DMS 273 treated with DMSO at 0.1 percent for 48 hours (cell line): ENCODE results near the gene RBBP8NL.

Experiments used
- DNase-seq: peaks from one replicate; lab custom pipeline; 2025; lab: John Stamatoyannopoulos, UW

Gene RBBP8NL

DNA sequence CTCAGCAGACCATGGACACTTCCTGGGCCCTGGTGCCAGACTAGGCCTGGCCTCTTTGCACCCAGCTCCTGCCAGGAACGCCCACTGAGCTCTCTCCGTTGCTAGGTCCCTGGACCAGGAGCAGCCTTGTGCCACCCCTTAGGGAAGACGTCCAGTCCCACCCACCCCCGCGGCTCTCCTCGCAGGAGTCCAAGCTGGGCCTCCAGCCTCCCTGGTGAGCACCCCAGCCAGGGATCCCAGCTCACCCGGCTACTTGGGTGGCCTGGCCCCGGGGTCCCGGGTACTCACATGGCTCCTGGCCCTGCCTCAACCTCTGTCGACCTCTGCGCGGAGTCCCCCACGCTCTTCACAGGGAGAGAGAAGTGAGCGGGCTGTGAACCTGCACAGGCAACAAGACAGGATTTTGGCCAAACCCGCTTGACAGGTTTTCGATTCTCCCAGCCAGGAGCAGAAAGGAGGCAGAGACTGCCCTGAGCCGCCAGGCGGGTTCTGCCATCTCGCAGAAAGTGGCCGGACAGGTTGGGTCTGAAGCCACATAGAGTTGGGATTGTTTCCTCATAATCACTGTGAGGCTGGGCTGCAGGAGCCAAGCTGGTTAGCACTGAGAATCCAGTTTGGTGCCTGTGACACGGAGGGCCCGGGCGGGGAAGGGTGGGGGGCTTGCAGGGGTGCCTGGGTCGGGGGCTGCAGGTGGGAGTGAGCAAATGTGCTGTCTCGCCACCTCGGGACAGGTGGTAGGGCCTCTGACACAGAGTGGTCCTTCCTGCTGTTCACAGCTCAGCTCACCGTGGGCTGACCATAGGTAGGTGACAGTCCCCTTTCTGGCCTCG lies at the start of gene RBBP8NL:
RBBP8NL (minus strand) TSS at position 368 of the 830 bp plus-strand sequence. CDS start 7,892 bp downstream, outside the sequence.
- DNase-seq, result no peak

DNA sequence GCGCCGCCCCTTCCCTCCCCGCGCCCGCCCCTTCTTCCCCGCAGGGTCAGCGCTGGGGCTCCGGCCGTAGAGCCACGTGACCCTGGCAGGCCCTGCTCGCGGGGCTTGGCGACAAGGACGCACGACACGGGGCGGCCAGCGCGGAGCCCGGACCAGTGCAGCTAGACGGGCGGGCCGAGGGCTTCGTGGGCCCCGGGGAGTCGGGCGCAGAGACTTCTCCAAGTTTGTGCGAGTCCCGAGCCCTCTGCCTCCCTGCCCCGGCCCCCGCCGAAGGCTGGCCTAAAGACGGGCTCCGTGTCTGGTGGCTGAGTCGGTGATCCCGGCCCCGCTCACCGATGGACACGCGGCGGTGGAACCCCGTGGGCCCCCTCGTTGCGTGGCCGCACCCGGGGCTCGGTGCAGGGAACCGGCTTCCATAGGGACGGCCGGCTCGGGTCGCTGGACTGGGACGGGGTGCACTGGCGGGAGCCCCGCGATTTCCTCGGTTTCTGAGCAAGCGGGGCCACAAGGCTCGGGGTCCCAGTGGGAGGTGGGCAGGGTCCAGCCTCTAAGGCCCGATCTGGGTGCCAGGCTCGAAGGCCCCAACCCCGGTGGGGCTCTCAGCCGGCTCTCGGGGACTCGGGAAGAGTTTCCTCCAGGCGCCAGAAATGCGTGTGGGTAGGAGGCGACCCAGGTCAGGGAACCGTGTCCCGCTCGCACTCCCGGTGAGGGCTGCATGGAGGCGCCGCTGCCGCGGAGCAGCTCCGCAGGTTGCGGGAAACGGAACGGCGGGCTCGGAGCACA lies 48.9 kb upstream of the RBBP8NL start:
- DNase-seq, result no peak

DNA sequence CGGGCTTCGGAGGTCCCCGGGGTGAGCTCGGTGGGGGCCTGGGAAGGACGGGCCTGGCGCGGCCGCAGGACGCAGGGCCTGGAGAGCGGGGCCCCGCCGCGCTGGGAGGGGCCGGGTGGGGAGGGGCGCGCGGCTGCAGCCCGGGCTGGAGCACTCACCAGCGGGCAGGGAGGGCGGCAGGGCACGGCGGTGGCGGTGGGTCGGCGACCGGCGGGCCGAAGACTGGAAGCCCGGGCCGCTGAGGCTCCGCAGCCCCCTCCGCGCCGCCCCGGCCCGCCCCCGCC lies 48.4 kb upstream of the RBBP8NL start, which contains the start of gene GATA5:
GATA5 (minus strand) TSS at position 224 of the 284 bp plus-strand sequence. CDS start 474 bp downstream, outside the sequence.
- DNase-seq, result no peak

GRCh38 chr20:62475027-62475771 lies 47.9 kb upstream of the RBBP8NL start:
- DNase-seq, result no peak

DNA sequence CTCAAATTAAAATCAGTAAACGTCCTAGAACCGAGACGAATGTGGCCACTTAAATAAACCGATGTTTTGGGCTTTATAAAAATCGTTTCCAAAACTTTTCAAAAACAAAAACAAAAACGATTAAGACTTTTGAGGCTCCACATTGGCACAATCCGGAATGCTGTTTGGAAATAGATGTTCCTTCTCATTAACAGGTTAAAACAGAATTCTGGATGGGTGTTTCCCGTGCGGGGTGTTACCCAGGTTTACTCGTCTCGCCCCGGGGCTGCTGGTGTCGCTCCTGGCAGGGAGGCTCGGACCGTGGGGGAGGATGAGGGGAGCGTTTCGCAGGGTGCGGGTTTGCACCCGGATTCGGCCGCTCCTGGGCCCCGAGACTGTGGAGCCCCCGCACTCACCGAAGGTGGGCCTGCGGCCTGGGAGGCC lies 47.3 kb upstream of the RBBP8NL start:
- no peak for DNase-seq

GRCh38 chr20:62473717-62474603 lies 46.6 kb upstream of the RBBP8NL start:
- no peak for DNase-seq

GRCh38 chr20:62472941-62473585 lies 45.7 kb upstream of the RBBP8NL start:
- no peak for DNase-seq

DNA sequence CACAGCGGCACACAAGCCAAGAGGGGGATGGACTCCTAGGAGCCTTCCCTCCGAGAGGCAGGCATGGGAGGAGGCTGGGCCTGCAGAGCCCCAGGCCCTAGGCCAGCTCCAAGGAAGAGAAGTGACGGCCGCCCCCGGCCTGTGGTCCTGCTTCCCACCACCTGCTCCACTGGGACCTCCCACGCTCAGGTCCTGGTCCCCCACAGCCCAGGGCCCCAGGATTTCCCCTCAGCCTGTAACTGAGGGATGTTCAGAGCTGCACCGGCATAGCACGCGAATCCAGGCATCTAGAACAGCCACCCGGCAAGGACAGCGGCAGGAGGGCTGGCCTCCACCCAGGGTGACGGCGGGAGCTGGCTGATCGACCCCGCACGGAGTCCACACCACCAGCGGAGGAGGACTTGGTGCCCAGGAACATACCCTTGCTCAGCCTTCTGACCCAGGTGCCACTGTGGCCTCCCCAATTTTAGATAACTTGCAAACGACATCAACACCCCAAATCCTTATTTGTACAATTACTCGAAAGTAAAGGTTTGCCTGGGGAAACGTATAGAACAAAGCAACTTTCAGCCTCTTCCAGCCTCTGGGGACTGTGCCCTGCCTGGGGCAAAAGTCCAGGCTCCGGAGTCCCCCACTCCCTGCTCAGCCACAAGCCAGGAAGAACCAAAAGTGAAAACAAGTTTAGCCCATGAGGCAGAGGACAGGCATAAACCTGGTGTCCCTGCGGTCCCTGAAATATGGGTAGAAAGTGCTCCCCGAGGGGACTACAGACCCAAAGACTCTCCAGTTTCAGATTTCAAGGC lies 45.0 kb upstream of the RBBP8NL start:
- DNase-seq, result no peak

DNA sequence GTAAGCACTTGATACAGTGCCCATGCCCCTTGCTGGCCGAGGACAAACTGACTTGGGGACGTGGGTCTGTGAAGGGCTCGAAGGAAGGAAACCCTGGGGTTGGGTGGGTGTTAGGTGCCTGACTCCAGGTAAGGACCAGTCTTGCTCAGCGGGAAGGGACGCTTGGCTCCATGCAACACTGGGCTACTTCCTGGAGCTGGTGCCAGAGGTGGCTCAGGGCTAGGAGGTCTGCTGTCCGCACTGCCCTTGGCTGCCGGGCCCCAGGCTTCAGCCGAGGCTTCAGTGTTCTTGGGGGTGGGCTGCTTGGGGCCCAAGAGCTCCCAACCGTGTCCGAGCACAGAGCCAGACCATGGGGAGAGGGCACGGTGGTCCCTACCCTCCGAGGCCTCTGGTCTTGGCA lies 43.1 kb upstream of the RBBP8NL start:
- no peak for DNase-seq

- no peak for DNase-seq
Measured at GRCh38 chr20:62470001-62470400, 42.7 kb upstream of the RBBP8NL start.

GRCh38 chr20:62469352-62469751 lies 42.0 kb upstream of the RBBP8NL start:
- no peak for DNase-seq

DNA sequence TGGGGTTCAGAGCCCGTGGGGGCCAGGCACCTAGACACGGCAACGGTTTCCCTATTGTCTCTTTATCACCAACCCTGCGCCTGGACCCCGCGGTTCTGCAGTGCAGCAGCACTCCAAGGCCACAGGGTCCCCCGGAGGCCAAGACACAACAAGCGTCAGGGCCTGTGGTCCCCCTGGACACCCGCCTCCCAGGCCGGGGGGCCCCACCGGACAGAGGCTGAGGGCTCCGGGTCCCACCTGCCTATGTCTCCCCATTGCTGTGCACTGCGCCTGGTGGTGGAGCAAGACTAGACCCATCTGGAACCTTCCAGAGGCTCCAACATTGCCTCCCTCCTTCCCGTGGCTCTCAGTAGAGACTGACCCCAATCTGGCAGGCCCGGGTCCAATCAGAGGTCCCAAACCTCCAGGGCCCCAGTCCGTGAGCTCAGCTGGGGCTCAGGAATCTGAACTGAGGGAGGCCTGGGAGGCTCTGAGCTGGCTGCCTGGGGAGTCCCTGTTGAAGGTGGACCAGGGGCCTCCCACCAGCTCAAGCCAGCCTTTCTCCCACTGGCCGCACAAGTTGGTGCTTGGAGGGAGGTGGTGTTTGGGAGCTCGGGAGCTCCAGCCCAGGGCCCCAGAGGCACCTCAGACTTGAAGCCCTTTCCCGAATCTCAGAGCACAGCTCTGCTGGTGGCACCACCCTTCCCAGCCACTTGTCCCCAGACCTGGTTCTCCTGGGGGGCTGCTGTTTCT lies 39.6 kb upstream of the RBBP8NL start:
- no peak for DNase-seq

DNA sequence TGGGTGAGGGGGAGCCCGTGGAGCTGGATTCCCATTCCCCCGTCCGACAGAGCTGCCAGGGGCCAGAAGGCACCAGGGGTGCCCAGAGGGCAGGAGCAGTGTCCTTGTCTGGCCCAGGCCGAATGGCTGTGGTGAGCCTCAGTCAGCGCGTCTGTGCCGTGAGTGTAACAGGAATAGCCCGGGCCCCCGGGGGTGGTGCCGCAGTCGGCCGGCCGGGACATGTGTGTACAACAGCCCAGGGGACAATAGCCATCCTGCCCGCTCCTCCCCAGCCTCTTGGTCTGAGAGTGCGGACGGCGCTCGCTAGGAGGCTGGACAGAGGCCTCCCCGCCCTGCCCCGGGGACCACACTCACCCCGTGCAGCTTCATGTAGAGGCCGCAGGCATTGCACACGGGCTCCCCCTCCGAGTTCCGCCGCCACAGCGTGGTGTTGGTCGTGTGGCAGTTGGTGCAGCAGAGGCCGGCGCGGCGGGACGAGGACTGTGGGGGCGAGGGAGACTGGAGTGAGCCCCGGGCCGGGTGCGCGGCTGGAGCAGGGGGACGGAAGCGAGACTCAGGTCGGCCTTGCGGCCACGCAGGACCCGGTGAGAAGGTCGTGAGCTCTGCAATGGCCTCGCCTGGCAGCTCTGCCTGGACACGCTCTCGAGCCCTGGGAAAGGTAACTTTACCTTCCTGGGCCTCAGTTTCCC lies 38.9 kb upstream of the RBBP8NL start:
- no peak for DNase-seq

GRCh38 chr20:62464990-62465389 lies 37.7 kb upstream of the RBBP8NL start:
- DNase-seq, result no peak

DNA sequence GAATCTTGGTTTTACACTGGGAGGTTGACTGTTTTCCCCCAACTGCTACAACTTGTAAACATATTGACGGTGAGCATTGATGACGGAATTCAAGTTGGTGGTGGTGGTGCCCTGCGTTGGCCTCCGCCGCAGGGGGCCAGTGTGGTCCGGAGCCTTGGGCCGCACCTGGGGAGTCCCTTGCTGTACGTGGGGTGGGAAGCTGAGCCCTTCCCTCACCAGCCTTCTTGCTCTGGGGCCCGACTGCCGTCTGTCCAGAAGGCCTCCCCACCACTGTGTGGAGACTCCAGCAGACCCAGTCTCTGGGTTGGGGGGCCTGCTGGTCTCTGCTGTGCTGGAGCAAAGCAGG lies 37.1 kb upstream of the RBBP8NL start:
- DNase-seq, result no peak

- DNase-seq, result no peak
Measured at GRCh38 chr20:62463651-62464424, 36.5 kb upstream of the RBBP8NL start.

GRCh38 chr20:62462976-62463592 lies 35.7 kb upstream of the RBBP8NL start:
- DNase-seq, result no peak

DNA sequence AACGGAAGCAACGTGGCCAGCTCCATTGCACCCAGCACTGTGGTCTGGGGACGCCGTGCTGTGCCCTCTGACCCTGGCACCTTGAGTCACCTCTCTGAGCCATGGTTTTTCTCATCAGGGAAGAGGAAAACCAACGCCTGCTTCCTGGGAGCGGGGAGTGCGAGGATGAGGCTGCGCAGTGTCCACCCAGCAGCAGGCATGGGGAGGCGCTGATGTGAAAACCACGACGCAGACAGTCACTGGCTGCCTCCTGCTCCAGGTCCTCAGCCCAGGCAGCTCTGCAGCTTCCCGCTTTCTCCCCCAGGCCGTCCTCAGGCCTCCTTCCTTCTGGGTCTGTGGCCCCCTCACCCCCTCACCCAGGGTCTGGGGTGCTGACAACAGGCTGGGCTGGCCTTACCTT lies 34.5 kb upstream of the RBBP8NL start:
- DNase-seq, result no peak
